CD1c-positive myeloid dendritic cell (primary cell): ENCODE results near the gene PDLIM5.
"Not testable (repeated sequence)": the region's sequence is repeated elsewhere in the genome, so short reads cannot be mapped to it uniquely, and the experiment has no call there.

Source experiments
- DNase-seq: peaks from one replicate; pipeline ENCODE4 v3.0.0-alpha.2; 2016; ENCODE audit errors: extremely low spot score

PDLIM5 gene

GRCh38 chr4:94557632-94558031 lies 105.9 kb downstream of the PDLIM5 start:
- DNase-seq = not testable (repeated sequence)

GRCh38 chr4:94558392-94558904 lies 106.7 kb downstream of the PDLIM5 start:
- DNase-seq = no peak

GRCh38 chr4:94559351-94559806 lies 107.6 kb downstream of the PDLIM5 start:
- no peak for DNase-seq

GRCh38 chr4:94561249-94562024 lies 109.7 kb downstream of the PDLIM5 start:
- no peak for DNase-seq

GRCh38 chr4:94562285-94562684 lies 110.5 kb downstream of the PDLIM5 start:
- no peak for DNase-seq

- DNase-seq = no peak
Observed at GRCh38 chr4:94564252-94564651, 112.5 kb downstream of the PDLIM5 start.

GRCh38 chr4:94566420-94566819 lies 114.7 kb downstream of the PDLIM5 start:
- no peak for DNase-seq

GRCh38 chr4:94567811-94568210 lies 116.1 kb downstream of the PDLIM5 start:
- DNase-seq = no peak

GRCh38 chr4:94570558-94570957 lies 118.8 kb downstream of the PDLIM5 start:
- DNase-seq = no peak

- DNase-seq = no peak
Observed at GRCh38 chr4:94571298-94571697, 119.6 kb downstream of the PDLIM5 start.

GRCh38 chr4:94571715-94572114 lies 120.0 kb downstream of the PDLIM5 start:
- DNase-seq = no peak

- DNase-seq = no peak
Observed at GRCh38 chr4:94574050-94574449, 122.3 kb downstream of the PDLIM5 start.

GRCh38 chr4:94574616-94575015 lies 122.9 kb downstream of the PDLIM5 start:
- DNase-seq = no peak

GRCh38 chr4:94575652-94576051 lies 123.9 kb downstream of the PDLIM5 start:
- no peak for DNase-seq

- DNase-seq = no peak
Observed at GRCh38 chr4:94576210-94576609, 124.5 kb downstream of the PDLIM5 start.

GRCh38 chr4:94577136-94577535 lies 125.4 kb downstream of the PDLIM5 start:
- no peak for DNase-seq

- no peak for DNase-seq
Observed at GRCh38 chr4:94578195-94578594, 126.5 kb downstream of the PDLIM5 start.

GRCh38 chr4:94581766-94582165 lies 130.0 kb downstream of the PDLIM5 start:
- no peak for DNase-seq

GRCh38 chr4:94582517-94582916 lies 130.8 kb downstream of the PDLIM5 start:
- DNase-seq = no peak

GRCh38 chr4:94583914-94584641 lies 132.3 kb downstream of the PDLIM5 start:
- no peak for DNase-seq

- no peak for DNase-seq
Observed at GRCh38 chr4:94588896-94589693, 137.4 kb downstream of the PDLIM5 start.

GRCh38 chr4:94590493-94590892 lies 138.8 kb downstream of the PDLIM5 start:
- DNase-seq = no peak
